HepG2 (cell line): Measurements from ENCODE around the gene VARS2. TPM values are rescaled to one million over a fixed set of nuclear protein-coding genes. Genes with fewer than 3 reads are reported as not detected.

Experiments used
- ARNTL ChIP-seq: sonication (generic); formaldehyde crosslinking; IDR thresholded peaks from 2 replicates; pipeline ENCODE4 v1.4.0; 2020; ENCODE audit warnings: mild to moderate bottlenecking, missing genetic modification reagents
- CREB3 ChIP-seq: sonication (generic); formaldehyde crosslinking; IDR thresholded peaks from 2 replicates; pipeline ENCODE4 v1.5.0; 2020; ENCODE audit warnings: missing genetic modification reagents
- KMT2B ChIP-seq: IDR thresholded peaks from 2 replicates; pipeline ENCODE4 v1.6.1; 2016; ENCODE audit warnings: missing genetic modification reagents, missing compliant biosample characterization
- NAIF1 ChIP-seq: sonication (generic); formaldehyde crosslinking; IDR thresholded peaks from 2 replicates; pipeline ENCODE4 v1.5.0; 2020; ENCODE audit warnings: mild to moderate bottlenecking, missing genetic modification reagents, borderline replicate concordance
- NFIB ChIP-seq: sonication (generic); formaldehyde crosslinking; IDR thresholded peaks from 2 replicates; pipeline ENCODE4 v1.9.0; 2021; ENCODE audit warnings: missing genetic modification reagents, mild to moderate bottlenecking, borderline replicate concordance
- PRDM10 ChIP-seq: sonication (generic); formaldehyde crosslinking; IDR thresholded peaks from 2 replicates; pipeline ENCODE4 v1.4.0; 2020; ENCODE audit warnings: low read depth, missing genetic modification reagents
- TARDBP ChIP-seq: sonication (generic); formaldehyde crosslinking; IDR thresholded peaks from 2 replicates; pipeline ENCODE4 v1.8.0; 2022; ENCODE audit warnings: mild to moderate bottlenecking, missing genetic modification reagents
- ZBTB26 ChIP-seq: IDR thresholded peaks from 2 replicates; pipeline ENCODE4 v1.6.1; 2016; ENCODE audit warnings: missing compliant biosample characterization, missing genetic modification reagents, borderline replicate concordance
- ZFP62 ChIP-seq: sonication (generic); formaldehyde crosslinking; IDR thresholded peaks from 2 replicates; pipeline ENCODE4 v1.4.0; 2020; ENCODE audit warnings: missing genetic modification reagents
- ZNF138 ChIP-seq: sonication (generic); formaldehyde crosslinking; IDR thresholded peaks from 2 replicates; pipeline ENCODE4 v1.5.0; 2020; ENCODE audit warnings: mild to moderate bottlenecking, low read depth, missing genetic modification reagents
- ZNF629 ChIP-seq: sonication (generic); formaldehyde crosslinking; conservative IDR thresholded peaks from 2 replicates; pipeline ENCODE4 v1.5.0; 2020; ENCODE audit warnings: missing genetic modification reagents
- ZNF7 ChIP-seq: IDR thresholded peaks from 2 replicates; pipeline ENCODE4 v1.6.1; 2016; ENCODE audit warnings: missing biosample characterization, missing genetic modification reagents
- polyA plus RNA-seq, 8 experiments: library from polyadenylated mRNA; depleted of rRNA in 3 of 8; stranded (reverse) in 7 of 8; unstranded in 1 of 8; fragments of >200 nt; fragmentation: Illumina TruSeq in 4 of 8; extraction: Trizol in 4 of 8; gene quantifications; 2 replicates each; pipeline versions ENCODE4 v1.2.1 to v1.2.3, GENCODE V29; 2011 to 2016; ENCODE audit warnings: low read depth in 4 of 8, missing spikeins in 1 of 8, mixed read lengths in 1 of 8; ENCODE audit not compliant: insufficient read depth in 1 of 8
- total RNA-seq, 5 experiments: library from RNA; depleted of rRNA; stranded (reverse); fragments of >200 nt; fragmentation: Illumina TruSeq; extraction: Trizol; gene quantifications; 2 replicates each; pipeline ENCODE4 v1.2.3, GENCODE V29; 2016; ENCODE audit warnings: low read depth in 1 of 5
- TF ChIP-seq, protein P1 (sequence below): IDR thresholded peaks from 2 replicates; pipeline ENCODE4 v1.6.1; 2012; ENCODE audit warnings: low read length, improper control_type of control experiment
- TF ChIP-seq, protein P2 (sequence below), 2 experiments: fragments of 450-650 bp in 1 of 2; sonication (generic) in 1 of 2; formaldehyde crosslinking; IDR thresholded peaks; 2 replicates each; pipeline versions ENCODE4 v1.5.0 to v1.8.0; 2020 to 2022; ENCODE audit warnings: mild to moderate bottlenecking in 1 of 2, missing genetic modification reagents in 1 of 2

The VARS2 gene
- total and polyA plus RNA-seq, 2 of the 13 experiments (the other 11 are each of a cell fraction or from before 2014, with no cell fraction given): 61.8 to 71.8 TPM

DNA sequence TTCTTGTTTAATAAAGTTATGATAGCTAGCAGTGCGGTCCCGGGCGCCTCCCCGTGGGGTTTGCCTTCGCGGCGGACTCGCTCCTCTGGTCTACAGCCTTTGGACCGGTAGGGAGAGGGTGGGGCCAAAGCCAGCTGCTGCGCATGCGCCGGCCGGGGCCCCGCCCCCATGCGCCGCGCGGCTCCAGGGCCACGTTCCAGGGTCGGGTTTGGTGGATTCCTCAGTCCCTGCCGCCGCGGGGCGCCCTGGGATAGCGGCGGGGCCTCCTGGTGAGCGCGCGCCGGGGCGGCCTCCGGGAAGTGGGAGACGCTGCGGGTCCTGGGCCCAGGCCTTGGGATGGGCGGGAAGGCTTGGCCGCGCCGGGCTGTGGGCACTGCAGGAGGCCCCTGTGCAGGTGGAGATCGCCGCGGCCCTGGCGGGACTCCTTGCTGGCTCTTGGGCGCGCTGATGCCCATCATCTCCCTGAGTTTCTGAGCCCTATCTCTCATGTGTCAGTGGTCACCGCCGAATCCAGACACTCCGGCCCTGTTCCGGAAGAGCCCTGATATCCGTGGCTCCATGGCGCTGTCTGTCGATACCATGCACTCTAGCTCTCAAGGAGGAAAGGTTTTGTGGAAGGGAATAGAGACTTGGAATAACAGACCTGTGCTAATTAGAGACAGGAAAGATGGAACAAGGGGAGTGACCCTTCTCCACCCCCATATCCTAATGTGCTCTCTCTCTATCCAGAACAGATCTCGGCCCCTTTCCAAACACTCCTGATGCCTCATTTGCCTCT, at the start of gene VARS2 (continued):
- TF ChIP-seq, protein P1, sequence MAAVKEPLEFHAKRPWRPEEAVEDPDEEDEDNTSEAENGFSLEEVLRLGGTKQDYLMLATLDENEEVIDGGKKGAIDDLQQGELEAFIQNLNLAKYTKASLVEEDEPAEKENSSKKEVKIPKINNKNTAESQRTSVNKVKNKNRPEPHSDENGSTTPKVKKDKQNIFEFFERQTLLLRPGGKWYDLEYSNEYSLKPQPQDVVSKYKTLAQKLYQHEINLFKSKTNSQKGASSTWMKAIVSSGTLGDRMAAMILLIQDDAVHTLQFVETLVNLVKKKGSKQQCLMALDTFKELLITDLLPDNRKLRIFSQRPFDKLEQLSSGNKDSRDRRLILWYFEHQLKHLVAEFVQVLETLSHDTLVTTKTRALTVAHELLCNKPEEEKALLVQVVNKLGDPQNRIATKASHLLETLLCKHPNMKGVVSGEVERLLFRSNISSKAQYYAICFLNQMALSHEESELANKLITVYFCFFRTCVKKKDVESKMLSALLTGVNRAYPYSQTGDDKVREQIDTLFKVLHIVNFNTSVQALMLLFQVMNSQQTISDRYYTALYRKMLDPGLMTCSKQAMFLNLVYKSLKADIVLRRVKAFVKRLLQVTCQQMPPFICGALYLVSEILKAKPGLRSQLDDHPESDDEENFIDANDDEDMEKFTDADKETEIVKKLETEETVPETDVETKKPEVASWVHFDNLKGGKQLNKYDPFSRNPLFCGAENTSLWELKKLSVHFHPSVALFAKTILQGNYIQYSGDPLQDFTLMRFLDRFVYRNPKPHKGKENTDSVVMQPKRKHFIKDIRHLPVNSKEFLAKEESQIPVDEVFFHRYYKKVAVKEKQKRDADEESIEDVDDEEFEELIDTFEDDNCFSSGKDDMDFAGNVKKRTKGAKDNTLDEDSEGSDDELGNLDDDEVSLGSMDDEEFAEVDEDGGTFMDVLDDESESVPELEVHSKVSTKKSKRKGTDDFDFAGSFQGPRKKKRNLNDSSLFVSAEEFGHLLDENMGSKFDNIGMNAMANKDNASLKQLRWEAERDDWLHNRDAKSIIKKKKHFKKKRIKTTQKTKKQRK: no peak
- no peak for TF ChIP-seq NFIB
- TF ChIP-seq CREB3 (CRISPR knock-in tag): peak; percentile 75; the same call in 1 of the 2 replicates
- TF ChIP-seq TARDBP (CRISPR knock-in tag): peak; percentile 69; the same call in 1 of the 2 replicates
- TF ChIP-seq ZFP62: no peak
- TF ChIP-seq ZNF7 (CRISPR knock-in tag): no peak
- peak; percentile 95 for TF ChIP-seq ZNF138
- TF ChIP-seq, protein P2, sequence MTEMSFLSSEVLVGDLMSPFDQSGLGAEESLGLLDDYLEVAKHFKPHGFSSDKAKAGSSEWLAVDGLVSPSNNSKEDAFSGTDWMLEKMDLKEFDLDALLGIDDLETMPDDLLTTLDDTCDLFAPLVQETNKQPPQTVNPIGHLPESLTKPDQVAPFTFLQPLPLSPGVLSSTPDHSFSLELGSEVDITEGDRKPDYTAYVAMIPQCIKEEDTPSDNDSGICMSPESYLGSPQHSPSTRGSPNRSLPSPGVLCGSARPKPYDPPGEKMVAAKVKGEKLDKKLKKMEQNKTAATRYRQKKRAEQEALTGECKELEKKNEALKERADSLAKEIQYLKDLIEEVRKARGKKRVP (CRISPR knock-in tag; IDR thresholded peaks at IDR 0.05): peak in 1 of 2 experiments; percentile 80; a peak in 2 of 4 replicates
- TF ChIP-seq ARNTL: peak; percentile 80
- TF ChIP-seq ZNF629: peak; percentile 55; the same call in 1 of the 2 replicates
- peak; percentile 27; the same call in 1 of the 2 replicates for TF ChIP-seq PRDM10 (CRISPR knock-in tag)
- TF ChIP-seq ZBTB26 (CRISPR knock-in tag): peak; percentile 78; the same call in 1 of the 2 replicates
- TF ChIP-seq KMT2B (CRISPR knock-in tag): peak; percentile 83
- 0 out of 2 replicates have a peak, but pooled peaks have one; percentile 46 for TF ChIP-seq NAIF1 (CRISPR knock-in tag)
